Gastrocnemius medialis (tissue), 4 donors: ENCODE results near the gene NEUROD2.

ENCODE experiments used
- CTCF ChIP-seq, 5 experiments: fragments of 450-650 bp in 3 of 5; fragments of 200-600 bp in 2 of 5; sonication (generic) in 2 of 5; IDR thresholded peaks in 4 of 5; conservative IDR thresholded peaks in 1 of 5; 1 replicate in 4 of 5; 2 replicates in 1 of 5; pipeline ENCODE4 v1.5.1; 2016 to 2019; ENCODE audit warnings: antibody characterized with exemption in 5 of 5, mild to moderate bottlenecking in 3 of 5, moderate library complexity in 3 of 5
- POLR2A ChIP-seq, 2 donors: fragments of 450-650 bp; IDR thresholded peaks; one replicate each; pipeline ENCODE4 v1.6.1; 2017; ENCODE audit warnings: antibody characterized with exemption in 2 of 2, mild to moderate bottlenecking in 2 of 2, moderate library complexity in 2 of 2

- TF ChIP-seq CTCF (IDR thresholded peaks at IDR 0.05 in 4 of 5, conservative IDR thresholded peaks at IDR 0.05 in 1 of 5) (no peak), POLR2A (IDR thresholded peaks at IDR 0.05) (no peak)
Measured at GRCh38 chr17:39578272-39578671, 29.4 kb downstream of the NEUROD2 start.
